ENCODE results near the gene CACNB4.

- TF ChIP-seq CTCF (IDR thresholded peaks at IDR 0.05): no peak
- no peak for TF ChIP-seq POLR2AphosphoS5 (IDR thresholded peaks at IDR 0.05)
- TF ChIP-seq POLR2A (IDR thresholded peaks at IDR 0.05): no peak
These were observed 1.5 kb downstream of the CACNB4 start for GRCh38 chr2:152097290-152097800.
